SK-N-SH (cell line): ENCODE data around the gene CTLA4. TPM values are rescaled to one million over a fixed set of nuclear protein-coding genes. Genes with fewer than 3 reads are reported as not detected.

Source experiments
- CTCF ChIA-PET: fragments of 300-600, 350-600 bp; formaldehyde crosslinking; extraction: SDS; loops from one replicate; lab custom pipeline; 2021; lab: Yijun Ruan, JAX
- POLR2A ChIA-PET: fragments of 350-600 bp; sonication (Branson Sonifier 250); formaldehyde crosslinking; extraction: SDS; loops from one replicate; lab custom pipeline; 2020; ENCODE audit warnings: antibody characterized with exemption, inconsistent platforms; lab: Yijun Ruan, JAX
- DNase-seq: peaks from one replicate; pipeline ENCODE4 v3.0.0; 2012
- H2AFZ ChIP-seq: fragments of 200-600 bp; sonication (generic); 2 replicates; pipeline ENCODE4 v1.8.1; 2016; ENCODE audit warnings: antibody characterized with exemption, mild to moderate bottlenecking, low read depth
- H3F3A ChIP-seq: fragments of 200-600 bp; sonication (generic); replicated peaks from 2 replicates; pipeline ENCODE3; 2016; ENCODE audit warnings: antibody characterized with exemption, mild to moderate bottlenecking; ENCODE audit not compliant: insufficient read depth
- H3K27ac ChIP-seq, 2 experiments: fragments of 200-500 bp in 1 of 2; fragments of 200-600 bp in 1 of 2; sonication (Bioruptor generic) in 1 of 2; sonication (generic), shearing (Covaris generic) in 1 of 2; 2 replicates each; pipeline versions ENCODE4 v1.5.1 to v1.6.1; 2014 to 2016; ENCODE audit warnings: low read depth in 2 of 2, inconsistent platforms in 1 of 2, low read length in 1 of 2, mild to moderate bottlenecking in 1 of 2, mixed read lengths in 1 of 2
- H3K27me3 ChIP-seq: fragments of 200-600 bp; sonication (generic), shearing (Covaris generic); 2 replicates; pipeline ENCODE4 v1.6.1; 2016; ENCODE audit warnings: mixed run types; ENCODE audit not compliant: insufficient read depth
- H3K36me3 ChIP-seq, 2 experiments: fragments of 200-500 bp in 1 of 2; fragments of 200-600 bp in 1 of 2; sonication (Bioruptor generic) in 1 of 2; sonication (generic) in 1 of 2; replicated peaks in 1 of 2; 2 replicates each; pipeline versions ENCODE3 to v1.5.1; 2014 to 2016; ENCODE audit warnings: low read length in 1 of 2, mild to moderate bottlenecking in 1 of 2; ENCODE audit not compliant: insufficient read depth in 2 of 2, control insufficient read depth in 1 of 2
- H3K4me1 ChIP-seq, 2 experiments: fragments of 200-500 bp in 1 of 2; fragments of 200-600 bp in 1 of 2; sonication (Bioruptor generic) in 1 of 2; sonication (generic), shearing (Covaris generic) in 1 of 2; 2 replicates each; pipeline versions ENCODE4 v1.5.1 to v1.6.1; 2014 to 2016; ENCODE audit warnings: low read depth in 1 of 2, low read length in 1 of 2, mixed run types in 1 of 2; ENCODE audit not compliant: insufficient read depth in 2 of 2, control insufficient read depth in 1 of 2
- H3K4me2 ChIP-seq: fragments of 200-600 bp; sonication (generic), shearing (Covaris generic); 2 replicates; pipeline ENCODE4 v1.6.1; 2017; ENCODE audit warnings: mixed run types
- H3K4me3 ChIP-seq, 2 experiments: fragments of 200-500 bp in 1 of 2; fragments of 200-600 bp in 1 of 2; sonication (Bioruptor generic) in 1 of 2; sonication (generic), shearing (Covaris generic) in 1 of 2; 2 replicates each; pipeline versions ENCODE4 v1.5.1 to v1.8.1; 2014 to 2016; ENCODE audit warnings: low read depth in 2 of 2, inconsistent platforms in 1 of 2, low read length in 1 of 2, mild to moderate bottlenecking in 1 of 2, mixed read lengths in 1 of 2, moderate library complexity in 1 of 2
- H3K79me2 ChIP-seq: fragments of 200-600 bp; sonication (generic); 2 replicates; pipeline ENCODE4 v1.8.1; 2017; ENCODE audit warnings: mild to moderate bottlenecking; ENCODE audit not compliant: insufficient read depth
- H3K9ac ChIP-seq: fragments of 200-600 bp; sonication (generic); 2 replicates; pipeline ENCODE4 v1.6.1; 2017; ENCODE audit warnings: mixed run types
- H3K9me2 ChIP-seq: fragments of 200-600 bp; sonication (generic); 2 replicates; pipeline ENCODE4 v1.6.1; 2017; ENCODE audit warnings: mixed run types
- H3K9me3 ChIP-seq: fragments of 200-600 bp; sonication (generic); 2 replicates; pipeline ENCODE4 v1.6.1; 2017; ENCODE audit warnings: mixed run types, mild to moderate bottlenecking, moderate library complexity
- H4K20me1 ChIP-seq: fragments of 200-600 bp; sonication (generic); 2 replicates; pipeline ENCODE4 v1.6.1; 2017; ENCODE audit warnings: mild to moderate bottlenecking, mixed run types; ENCODE audit not compliant: insufficient read depth
- CHD2 ChIP-seq: fragments of 150-350 bp; IDR thresholded peaks from 2 replicates; pipeline ENCODE4 v1.6.1; 2018; ENCODE audit warnings: low read length; ENCODE audit not compliant: partially characterized antibody
- CTCF ChIP-seq: fragments of 200-600 bp; sonication (generic); IDR thresholded peaks from 2 replicates; pipeline ENCODE4 v1.6.1; 2017; ENCODE audit warnings: antibody characterized with exemption, mild to moderate bottlenecking, moderate library complexity
- ELF1 ChIP-seq: IDR thresholded peaks from 2 replicates; pipeline ENCODE4 v1.4.0; 2012
- FOSL2 ChIP-seq: IDR thresholded peaks from 2 replicates; pipeline ENCODE4 v1.4.0; 2012; ENCODE audit warnings: low read depth, mild to moderate bottlenecking, moderate library complexity, borderline replicate concordance
- FOXJ3 ChIP-seq: sonication (generic); formaldehyde crosslinking; IDR thresholded peaks from 2 replicates; pipeline ENCODE4 v1.5.1; 2020; ENCODE audit warnings: mild to moderate bottlenecking, missing genetic modification reagents
- GATA2 ChIP-seq: sonication (generic); formaldehyde crosslinking; IDR thresholded peaks from 2 replicates; pipeline ENCODE4 v1.5.0; 2020; ENCODE audit warnings: mild to moderate bottlenecking, missing genetic modification reagents
- JUND ChIP-seq: IDR thresholded peaks from 2 replicates; pipeline ENCODE4 v1.4.0; 2012
- POLR2AphosphoS5 ChIP-seq: IDR thresholded peaks from 2 replicates; pipeline ENCODE4 v1.6.1; 2012; ENCODE audit warnings: low read depth, low read length
- RAD21 ChIP-seq: IDR thresholded peaks from 2 replicates; pipeline ENCODE4 v1.6.1; 2012; ENCODE audit warnings: mild to moderate bottlenecking, low read length
- REST ChIP-seq: IDR thresholded peaks from 2 replicates; pipeline ENCODE4 v1.6.1; 2012; ENCODE audit warnings: mild to moderate bottlenecking, low read depth, low read length, moderate library complexity
- SIN3A ChIP-seq: IDR thresholded peaks from 2 replicates; pipeline ENCODE4 v1.6.1; 2012; ENCODE audit warnings: low read depth, mild to moderate bottlenecking, low read length, moderate library complexity, borderline replicate concordance
- TAF1 ChIP-seq: IDR thresholded peaks from 2 replicates; pipeline ENCODE4 v1.6.1; 2012; ENCODE audit warnings: low read depth, mild to moderate bottlenecking, low read length, moderate library complexity, borderline replicate concordance
- TEAD4 ChIP-seq: IDR thresholded peaks from 2 replicates; pipeline ENCODE4 v1.4.0; 2012; ENCODE audit warnings: mild to moderate bottlenecking, borderline replicate concordance; ENCODE audit not compliant: insufficient read depth
- YY1 ChIP-seq: IDR thresholded peaks from 2 replicates; pipeline ENCODE4 v1.4.0; 2012; ENCODE audit warnings: low read depth, mild to moderate bottlenecking
- ZBTB33 ChIP-seq: IDR thresholded peaks from 2 replicates; pipeline ENCODE4 v1.4.0; 2012; ENCODE audit warnings: low read depth, borderline replicate concordance
- WGBS: methylation state at CpG from one replicate; pipeline ENCODE4 v1.1.6; 2017; ENCODE audit warnings: low lambda C conversion rate; 5-methylcytosine and 5-hydroxymethylcytosine counted together
- polyA plus RNA-seq, 3 experiments: library from polyadenylated mRNA; depleted of rRNA; stranded (reverse); fragments of >200 nt; gene quantifications; 2 replicates each; pipeline ENCODE4 v1.2.3, GENCODE V29; 2012
- TF ChIP-seq, protein P1 (sequence below): IDR thresholded peaks from 2 replicates; pipeline ENCODE4 v1.4.0; 2012; ENCODE audit warnings: low read depth
- TF ChIP-seq, protein P2 (sequence below): fragments of 150-350 bp; IDR thresholded peaks from 2 replicates; pipeline ENCODE4 v1.6.1; 2016; ENCODE audit warnings: mild to moderate bottlenecking, low read depth, low read length
- TF ChIP-seq, protein P3 (sequence below): fragments of 150-350 bp; IDR thresholded peaks from 2 replicates; pipeline ENCODE4 v1.6.1; 2017; ENCODE audit warnings: antibody characterized with exemption, low read length, low read depth, borderline replicate concordance

Gene CTLA4
- polyA plus RNA-seq, 1 of the 3 experiments (the other 2 are of a cell fraction): not detected

GRCh38 chr2:203861607-203862006 lies 6.0 kb upstream of the CTLA4 start:
- H3K9me3 ChIP-seq: no peaks in the 10 kb centered on the region; the same call in 1 of the 2 replicates
- no peak overlapping the region for H3K4me3 ChIP-seq
- H3K9ac ChIP-seq: no peak overlapping the region
- H3K27ac ChIP-seq: no peak overlapping the region
- H3K4me2 ChIP-seq: no peak overlapping the region
- H3K9me2 ChIP-seq: no peaks in the 10 kb centered on the region
- H3K27me3 ChIP-seq: peaks cover 9% of the 10 kb centered on the region; the same call in 1 of the 2 replicates
- H3F3A ChIP-seq: no peaks in the 10 kb centered on the region
- TF ChIP-seq TAF1 (no peak), YY1 (no peak), TEAD4 (no peak), RAD21 (no peak), JUND (no peak), CHD2 (no peak), SIN3A (no peak), ZBTB33 (no peak), FOSL2 (no peak), FOXJ3 (no peak), REST (no peak), CTCF (no peak), POLR2AphosphoS5 (no peak), GATA2 (CRISPR knock-in tag) (no peak), ELF1 (no peak)
- TF ChIP-seq, protein P1, sequence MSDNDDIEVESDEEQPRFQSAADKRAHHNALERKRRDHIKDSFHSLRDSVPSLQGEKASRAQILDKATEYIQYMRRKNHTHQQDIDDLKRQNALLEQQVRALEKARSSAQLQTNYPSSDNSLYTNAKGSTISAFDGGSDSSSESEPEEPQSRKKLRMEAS: no peak
- TF ChIP-seq, protein P2, sequence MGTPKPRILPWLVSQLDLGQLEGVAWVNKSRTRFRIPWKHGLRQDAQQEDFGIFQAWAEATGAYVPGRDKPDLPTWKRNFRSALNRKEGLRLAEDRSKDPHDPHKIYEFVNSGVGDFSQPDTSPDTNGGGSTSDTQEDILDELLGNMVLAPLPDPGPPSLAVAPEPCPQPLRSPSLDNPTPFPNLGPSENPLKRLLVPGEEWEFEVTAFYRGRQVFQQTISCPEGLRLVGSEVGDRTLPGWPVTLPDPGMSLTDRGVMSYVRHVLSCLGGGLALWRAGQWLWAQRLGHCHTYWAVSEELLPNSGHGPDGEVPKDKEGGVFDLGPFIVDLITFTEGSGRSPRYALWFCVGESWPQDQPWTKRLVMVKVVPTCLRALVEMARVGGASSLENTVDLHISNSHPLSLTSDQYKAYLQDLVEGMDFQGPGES: no peak
- TF ChIP-seq, protein P3, sequence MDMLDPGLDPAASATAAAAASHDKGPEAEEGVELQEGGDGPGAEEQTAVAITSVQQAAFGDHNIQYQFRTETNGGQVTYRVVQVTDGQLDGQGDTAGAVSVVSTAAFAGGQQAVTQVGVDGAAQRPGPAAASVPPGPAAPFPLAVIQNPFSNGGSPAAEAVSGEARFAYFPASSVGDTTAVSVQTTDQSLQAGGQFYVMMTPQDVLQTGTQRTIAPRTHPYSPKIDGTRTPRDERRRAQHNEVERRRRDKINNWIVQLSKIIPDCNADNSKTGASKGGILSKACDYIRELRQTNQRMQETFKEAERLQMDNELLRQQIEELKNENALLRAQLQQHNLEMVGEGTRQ: no peak
- TF ChIP-seq, all 33 proteins: peak for 0
- no peak for DNase-seq
- Histone ChIP-seq H3K4me1 (no peaks in the 10 kb centered on the region; a peak in 1 of 4 replicates), H2AFZ (no peak overlapping the region), H3K36me3 (no peaks in the 10 kb centered on the region), H4K20me1 (no peaks in the 10 kb centered on the region), H3K79me2 (no peaks in the 10 kb centered on the region)
- ChIA-PET POLR2A (no interaction called here), CTCF (interaction anchor here (1.1 kb wide), 1 partner anchor 27 kb away, joined by 3 read pairs; no protein-coding TSS in a partner anchor)
- WGBS: 62% methylated on average over 1 of the region's 1 CpG
